B cell (primary cell): ENCODE measurements around the gene NT5DC2. TPM values are rescaled to one million over a fixed set of nuclear protein-coding genes. Genes with fewer than 3 reads are reported as not detected.

Experiments used
- ATAC-seq: fragments of 200-7000 bp; cut with Tn5 transposase; one replicate; pipeline ENCODE4 v1.10.0; 2021; ENCODE audit warnings: low read depth, mild to moderate bottlenecking, moderate number of reproducible peaks, moderate library complexity
- CTCF ChIA-PET: fragments of 350-600 bp; sonication (Branson Sonifier 250); formaldehyde crosslinking; loops from one replicate; lab custom pipeline; 2021; ENCODE audit warnings: antibody characterized with exemption, inconsistent platforms; lab: Charles Lee
- POLR2A ChIA-PET: fragments of 350-600 bp; sonication (Branson Sonifier 250); formaldehyde crosslinking; loops from one replicate; lab custom pipeline; 2021; ENCODE audit warnings: antibody characterized with exemption; lab: Charles Lee
- DNase-seq: peaks from one replicate; pipeline ENCODE4 v3.0.0; 2013
- H2AFZ ChIP-seq: 2 replicates; pipeline ENCODE4 v1.6.1; 2012; ENCODE audit warnings: mild to moderate bottlenecking, low read depth, low read length; ENCODE audit not compliant: insufficient read depth, poor library complexity, severe bottlenecking
- H3K27ac ChIP-seq, 2 donors: 1 replicate in 1 of 2; 2 replicates in 1 of 2; pipeline ENCODE4 v1.5.1; 2012 to 2013; ENCODE audit warnings: low read length in 2 of 2, mild to moderate bottlenecking in 2 of 2, moderate library complexity in 1 of 2
- H3K27me3 ChIP-seq, 4 experiments: fragments of 200-600 bp in 1 of 4; sonication (generic) in 1 of 4; replicated peaks in 1 of 4; 1 replicate in 2 of 4; 2 replicates in 2 of 4; pipeline versions ENCODE4 v1.6.1 to v1.7.0; 2013 to 2016; ENCODE audit warnings: low read length in 3 of 4, mild to moderate bottlenecking in 2 of 4, mixed read lengths in 1 of 4, moderate library complexity in 1 of 4; ENCODE audit not compliant: insufficient read depth in 4 of 4, control insufficient read depth in 3 of 4; ENCODE audit errors: control extremely low read depth in 1 of 4
- H3K36me3 ChIP-seq, 2 experiments: replicated peaks in 1 of 2; 1 replicate in 1 of 2; 2 replicates in 1 of 2; pipeline versions ENCODE4 v1.6.1 to v1.7.1; 2013; ENCODE audit warnings: low read length in 1 of 2; ENCODE audit not compliant: insufficient read depth in 2 of 2, control insufficient read depth in 1 of 2; ENCODE audit errors: control extremely low read depth in 1 of 2, extremely low read depth in 1 of 2
- H3K4me1 ChIP-seq, 2 donors: fragments of 200-600 bp in 1 of 2; sonication (generic) in 1 of 2; 1 replicate in 1 of 2; 2 replicates in 1 of 2; pipeline versions ENCODE4 v1.5.1 to v1.6.1; 2013 to 2017; ENCODE audit warnings: low read length in 2 of 2; ENCODE audit not compliant: control insufficient read depth in 2 of 2, insufficient read depth in 2 of 2
- H3K4me2 ChIP-seq: replicated peaks from 2 replicates; pipeline ENCODE3; 2012; ENCODE audit warnings: mild to moderate bottlenecking, low read depth, low read length; ENCODE audit not compliant: poor library complexity, severe bottlenecking
- H3K4me3 ChIP-seq, 5 experiments: fragments of 200-600 bp in 1 of 5; sonication (generic) in 1 of 5; 1 replicate in 3 of 5; 2 replicates in 2 of 5; pipeline versions ENCODE4 v1.5.1 to v1.7.0; 2011 to 2016; ENCODE audit warnings: low read length in 4 of 5, mild to moderate bottlenecking in 4 of 5, low read depth in 2 of 5, control low read depth in 1 of 5, moderate library complexity in 1 of 5; ENCODE audit not compliant: insufficient read depth in 1 of 5; ENCODE audit errors: control extremely low read depth in 1 of 5, extremely low read depth in 1 of 5
- H3K79me2 ChIP-seq: fragments of 200-600 bp; sonication (generic); one replicate; pipeline ENCODE4 v1.6.0; 2016; ENCODE audit warnings: low read length; ENCODE audit not compliant: control insufficient read depth, insufficient read depth
- H3K9ac ChIP-seq: fragments of 200-600 bp; sonication (generic); 2 replicates; pipeline ENCODE4 v1.6.1; 2017; ENCODE audit warnings: mild to moderate bottlenecking, low read length, moderate library complexity
- H3K9me3 ChIP-seq, 3 donors: one replicate each; pipeline versions ENCODE4 v1.6.1 to v1.7.1; 2013; ENCODE audit warnings: low read length in 2 of 3; ENCODE audit not compliant: control insufficient read depth in 2 of 3, insufficient read depth in 1 of 3; ENCODE audit errors: control extremely low read depth in 1 of 3
- H4K20me1 ChIP-seq: 2 replicates; pipeline ENCODE4 v1.6.0; 2012; ENCODE audit warnings: mild to moderate bottlenecking, low read length; ENCODE audit not compliant: insufficient read depth, control insufficient read depth, poor library complexity, severe bottlenecking
- H3K27ac Mint-ChIP-seq: one replicate; pipeline ENCODE4 v1.8.0; 2021; ENCODE audit warnings: mixed read lengths
- H3K27me3 Mint-ChIP-seq: one replicate; pipeline ENCODE4 v1.8.0; 2021; ENCODE audit warnings: mixed read lengths
- H3K4me1 Mint-ChIP-seq: one replicate; pipeline ENCODE4 v1.8.0; 2021; ENCODE audit warnings: mixed read lengths
- H3K4me3 Mint-ChIP-seq: one replicate; pipeline ENCODE4 v1.8.0; 2021; ENCODE audit warnings: mixed read lengths
- H3K9me3 Mint-ChIP-seq: one replicate; pipeline ENCODE4 v1.8.0; 2022; ENCODE audit warnings: mixed read lengths; ENCODE audit not compliant: insufficient read depth
- CTCF ChIP-seq: fragments of 200-600 bp; IDR thresholded peaks from one replicate; pipeline ENCODE4 v1.8.0; 2022; ENCODE audit warnings: antibody characterized with exemption, mild to moderate bottlenecking
- EZH2 ChIP-seq: IDR thresholded peaks from 2 replicates; pipeline ENCODE4 v1.6.1; 2012; ENCODE audit warnings: borderline replicate concordance, low read depth, mild to moderate bottlenecking, moderate library complexity, low read length; ENCODE audit not compliant: insufficient read depth, poor library complexity, severe bottlenecking
- WGBS: methylation state at CpG from one replicate; pipeline ENCODE4 v1.1.5; 2013; ENCODE audit warnings: missing lambda C conversion rate; ENCODE audit not compliant: insufficient coverage; 5-methylcytosine and 5-hydroxymethylcytosine counted together
- intact Hi-C: fragments of 100-400 bp; cut with micrococcal nuclease; formaldehyde crosslinking; loops from one replicate; pipeline ENCODE4 v1.10.0; 2022
- polyA plus RNA-seq: library from polyadenylated mRNA; depleted of rRNA; stranded (reverse); fragments of >200 nt; gene quantifications from 2 replicates; pipeline ENCODE4 v1.2.3, GENCODE V29; 2012
- total RNA-seq, 2 donors: library from RNA; stranded (reverse); fragments of 120-200 nt in 1 of 2; gene quantifications; 1 replicate in 1 of 2; 2 replicates in 1 of 2; pipeline versions ENCODE4 v1.2.3 to v1.2.4, GENCODE V29; 2013 to 2022

Gene NT5DC2
- total and polyA plus RNA-seq, 2 donors (not counting 1 experiment from before 2014, with no cell fraction given) = 11.2 to 11.9 TPM

GRCh38 chr3:52492059-52492458 lies 41.6 kb downstream of the NT5DC2 start:
- no peaks in the 10 kb centered on the region for H3K4me1 ChIP-seq
- no peaks in the 10 kb centered on the region for H3K9me3 Mint-ChIP-seq
- H4K20me1 ChIP-seq = no peaks in the 10 kb centered on the region
- H3K27me3 ChIP-seq = no peaks in the 10 kb centered on the region
- H3K79me2 ChIP-seq = no peaks in the 10 kb centered on the region
- H3K4me3 Mint-ChIP-seq = no peak overlapping the region
- intact Hi-C loops = no loop called here
- no peaks in the 10 kb centered on the region for H3K4me1 Mint-ChIP-seq
- DNase-seq = no peak
- no peak overlapping the region for H3K4me2 ChIP-seq
- no peak for TF ChIP-seq EZH2
- no peak for TF ChIP-seq CTCF
- ChIA-PET CTCF (no interaction called here), POLR2A (no interaction called here)
- H3K27ac Mint-ChIP-seq = no peak overlapping the region
- peaks cover 0 to 48% of the 10 kb centered on the region in 2 experiments for H3K36me3 ChIP-seq
- no peak overlapping the region for H3K4me3 ChIP-seq
- ATAC-seq = no peak
- no peak overlapping the region for H2AFZ ChIP-seq
- no peaks in the 10 kb centered on the region for H3K27me3 Mint-ChIP-seq
- H3K9ac ChIP-seq = no peak overlapping the region
- 98% methylated on average over 21 of the region's 21 CpGs for WGBS
- H3K27ac ChIP-seq = no peak overlapping the region
- H3K9me3 ChIP-seq = no peaks in the 10 kb centered on the region

GRCh38 chr3:52490939-52491526 lies 42.6 kb downstream of the NT5DC2 start:
- H3K27me3 Mint-ChIP-seq = no peaks in the 10 kb centered on the region
- no peaks in the 10 kb centered on the region for H3K27me3 ChIP-seq
- intact Hi-C loops = no loop called here
- no peak overlapping the region for H2AFZ ChIP-seq
- no peaks in the 10 kb centered on the region for H4K20me1 ChIP-seq
- H3K4me1 ChIP-seq = no peaks in the 10 kb centered on the region
- CTCF ChIA-PET = no interaction called here
- TF ChIP-seq EZH2 (no peak), CTCF (no peak)
- H3K9ac ChIP-seq = no peak overlapping the region
- H3K27ac ChIP-seq = no peak overlapping the region
- no peaks in the 10 kb centered on the region for H3K79me2 ChIP-seq
- WGBS = 80% methylated on average over 23 of the region's 23 CpGs
- H3K4me2 ChIP-seq = no peak overlapping the region
- ATAC-seq = no peak
- H3K9me3 Mint-ChIP-seq = no peaks in the 10 kb centered on the region
- DNase-seq = no peak
- no peaks in the 10 kb centered on the region for H3K4me1 Mint-ChIP-seq
- H3K27ac Mint-ChIP-seq = no peak overlapping the region
- no peaks in the 10 kb centered on the region for H3K9me3 ChIP-seq
- no peak overlapping the region for H3K4me3 Mint-ChIP-seq
- POLR2A ChIA-PET = no interaction called here
- H3K4me3 ChIP-seq = no peak overlapping the region
- H3K36me3 ChIP-seq = peaks cover 0 to 48% of the 10 kb centered on the region in 2 experiments
